ENCODE data around the gene PCSK6.

The PCSK6 gene

GRCh38 chr15:101476756-101477155 is 12.8 kb downstream of the PCSK6 start:
- no peak for ATAC-seq (ENCODE audit: insufficient read depth, low read depth)
- H3K4me1 ChIP-seq (ENCODE audit: insufficient read depth, low read length): no peaks in the 10 kb centered on the region
- H4K20me1 ChIP-seq (ENCODE audit: insufficient read depth, low read length): no peaks in the 10 kb centered on the region
- no peaks in the 10 kb centered on the region for H3K36me3 ChIP-seq (ENCODE audit: insufficient read depth, low read length)
- no peak overlapping the region for H2AFZ ChIP-seq (ENCODE audit: low read depth, low read length)
- DNase-seq: no peak
- no peak overlapping the region for H3K9ac ChIP-seq (ENCODE audit: low read depth, low read length)
- no peaks in the 10 kb centered on the region for H3K27me3 ChIP-seq (ENCODE audit: insufficient read depth, low read length, poor library complexity)
- no peak overlapping the region for H3K4me2 ChIP-seq (ENCODE audit: insufficient read depth, low read length)
- no peak for TF ChIP-seq EZH2 (IDR thresholded peaks at IDR 0.05; ENCODE audit: borderline replicate concordance, low read depth, low read length, severe bottlenecking)
- TF ChIP-seq CTCF (IDR thresholded peaks at IDR 0.05; ENCODE audit: borderline replicate concordance, extremely low read depth, low read length, poor library complexity, severe bottlenecking): no peak
- no peaks in the 10 kb centered on the region for H3K79me2 ChIP-seq (ENCODE audit: insufficient read depth, low read length)
- no peak overlapping the region for H3K27ac ChIP-seq (ENCODE audit: low read length)
- H3K4me3 ChIP-seq (ENCODE audit: low read depth in 1 of 2, low read length in 2 of 2): no peak overlapping the region
- no peaks in the 10 kb centered on the region for H3K9me3 ChIP-seq (ENCODE audit: insufficient read depth, low read length, severe bottlenecking)

GRCh38 chr15:101474983-101475382 is 14.5 kb downstream of the PCSK6 start:
- no peak overlapping the region for H3K27ac ChIP-seq (ENCODE audit: low read length)
- no peaks in the 10 kb centered on the region for H3K79me2 ChIP-seq (ENCODE audit: insufficient read depth, low read length)
- no peaks in the 10 kb centered on the region for H3K9me3 ChIP-seq (ENCODE audit: insufficient read depth, low read length, severe bottlenecking)
- H3K9ac ChIP-seq (ENCODE audit: low read depth, low read length): no peak overlapping the region
- ATAC-seq (ENCODE audit: insufficient read depth, low read depth): no peak
- no peak for TF ChIP-seq EZH2 (IDR thresholded peaks at IDR 0.05; ENCODE audit: borderline replicate concordance, low read depth, low read length, severe bottlenecking)
- TF ChIP-seq CTCF (IDR thresholded peaks at IDR 0.05; ENCODE audit: borderline replicate concordance, extremely low read depth, low read length, poor library complexity, severe bottlenecking): no peak
- no peaks in the 10 kb centered on the region for H3K4me1 ChIP-seq (ENCODE audit: insufficient read depth, low read length)
- no peak overlapping the region for H3K4me2 ChIP-seq (ENCODE audit: insufficient read depth, low read length)
- H4K20me1 ChIP-seq (ENCODE audit: insufficient read depth, low read length): no peaks in the 10 kb centered on the region
- H3K36me3 ChIP-seq (ENCODE audit: insufficient read depth, low read length): no peaks in the 10 kb centered on the region
- H2AFZ ChIP-seq (ENCODE audit: low read depth, low read length): no peak overlapping the region
- H3K4me3 ChIP-seq (ENCODE audit: low read depth in 1 of 2, low read length in 2 of 2): no peak overlapping the region
- no peaks in the 10 kb centered on the region for H3K27me3 ChIP-seq (ENCODE audit: insufficient read depth, low read length, poor library complexity)
- DNase-seq: no peak

GRCh38 chr15:101474233-101474632 is 15.3 kb downstream of the PCSK6 start:
- Histone ChIP-seq H4K20me1 (ENCODE audit: insufficient read depth, low read length) (no peaks in the 10 kb centered on the region), H3K79me2 (ENCODE audit: insufficient read depth, low read length) (no peaks in the 10 kb centered on the region), H3K36me3 (ENCODE audit: insufficient read depth, low read length) (no peaks in the 10 kb centered on the region), H3K4me2 (ENCODE audit: insufficient read depth, low read length) (no peak overlapping the region), H3K4me3 (ENCODE audit: low read depth in 1 of 2, low read length in 2 of 2) (no peak overlapping the region), H3K9me3 (ENCODE audit: insufficient read depth, low read length, severe bottlenecking) (no peaks in the 10 kb centered on the region), H3K4me1 (ENCODE audit: insufficient read depth, low read length) (no peaks in the 10 kb centered on the region), H3K9ac (ENCODE audit: low read depth, low read length) (no peak overlapping the region), H3K27ac (ENCODE audit: low read length) (no peak overlapping the region), H3K27me3 (ENCODE audit: insufficient read depth, low read length, poor library complexity) (no peaks in the 10 kb centered on the region), H2AFZ (ENCODE audit: low read depth, low read length) (no peak overlapping the region)
- no peak for TF ChIP-seq EZH2 (IDR thresholded peaks at IDR 0.05; ENCODE audit: borderline replicate concordance, low read depth, low read length, severe bottlenecking)
- TF ChIP-seq CTCF (IDR thresholded peaks at IDR 0.05; ENCODE audit: borderline replicate concordance, extremely low read depth, low read length, poor library complexity, severe bottlenecking): no peak
- ATAC-seq (ENCODE audit: insufficient read depth, low read depth): no peak
- no peak for DNase-seq

- no peak for TF ChIP-seq CTCF (IDR thresholded peaks at IDR 0.05; ENCODE audit: borderline replicate concordance, extremely low read depth, low read length, poor library complexity, severe bottlenecking)
- no peak for TF ChIP-seq EZH2 (IDR thresholded peaks at IDR 0.05; ENCODE audit: borderline replicate concordance, low read depth, low read length, severe bottlenecking)
- H3K9ac ChIP-seq (ENCODE audit: low read depth, low read length): no peak overlapping the region
- H3K79me2 ChIP-seq (ENCODE audit: insufficient read depth, low read length): no peaks in the 10 kb centered on the region
- DNase-seq: no peak
- no peaks in the 10 kb centered on the region for H3K4me1 ChIP-seq (ENCODE audit: insufficient read depth, low read length)
- no peaks in the 10 kb centered on the region for H4K20me1 ChIP-seq (ENCODE audit: insufficient read depth, low read length)
- H3K9me3 ChIP-seq (ENCODE audit: insufficient read depth, low read length, severe bottlenecking): no peaks in the 10 kb centered on the region
- no peaks in the 10 kb centered on the region for H3K27me3 ChIP-seq (ENCODE audit: insufficient read depth, low read length, poor library complexity)
- ATAC-seq (ENCODE audit: insufficient read depth, low read depth): no peak
- H3K4me2 ChIP-seq (ENCODE audit: insufficient read depth, low read length): no peak overlapping the region
- no peak overlapping the region for H3K27ac ChIP-seq (ENCODE audit: low read length)
- no peak overlapping the region for H3K4me3 ChIP-seq (ENCODE audit: low read depth in 1 of 2, low read length in 2 of 2)
- H2AFZ ChIP-seq (ENCODE audit: low read depth, low read length): no peak overlapping the region
- H3K36me3 ChIP-seq (ENCODE audit: insufficient read depth, low read length): no peaks in the 10 kb centered on the region
These were observed 17.5 kb downstream of the PCSK6 start for GRCh38 chr15:101472033-101472432.
